HepG2 (cell line): ENCODE measurements around the gene TNFSF8. TPM values are rescaled to one million over a fixed set of nuclear protein-coding genes. Genes with fewer than 3 reads are reported as not detected.

ENCODE experiments used
- FLYWCH1 ChIP-seq: sonication (generic); formaldehyde crosslinking; IDR thresholded peaks from 2 replicates; pipeline ENCODE4 v1.8.1; 2023; ENCODE audit warnings: mild to moderate bottlenecking, missing genetic modification reagents
- FOXA1 ChIP-seq, 2 experiments: fragments of 450-650 bp in 1 of 2; sonication (generic) in 1 of 2; formaldehyde crosslinking in 1 of 2; IDR thresholded peaks; 2 replicates each; pipeline versions ENCODE4 v1.4.0 to v1.6.1; 2016 to 2020; ENCODE audit warnings: missing genetic modification reagents in 1 of 2
- ISX ChIP-seq: sonication (generic); formaldehyde crosslinking; conservative IDR thresholded peaks from 2 replicates; pipeline ENCODE4 v1.5.0; 2020; ENCODE audit warnings: missing genetic modification reagents
- JUN ChIP-seq: sonication (generic); formaldehyde crosslinking; IDR thresholded peaks from 2 replicates; pipeline ENCODE4 v1.4.0; 2020; ENCODE audit warnings: mild to moderate bottlenecking, missing genetic modification reagents
- NCOA2 ChIP-seq: sonication (generic); formaldehyde crosslinking; IDR thresholded peaks from 2 replicates; pipeline ENCODE4 v1.8.0; 2022; ENCODE audit warnings: inconsistent platforms
- NCOR1 ChIP-seq: fragments of 200-600 bp; sonication (generic); IDR thresholded peaks from 2 replicates; pipeline ENCODE4 v1.7.0; 2017; ENCODE audit warnings: antibody characterized with exemption, low read length, borderline replicate concordance
- NR2F6 ChIP-seq, 2 experiments: IDR thresholded peaks; 2 replicates each; pipeline ENCODE4 v1.6.1; 2016; ENCODE audit warnings: antibody characterized with exemption in 1 of 2, mild to moderate bottlenecking in 1 of 2
- SIX1 ChIP-seq: sonication (generic); formaldehyde crosslinking; IDR thresholded peaks from 2 replicates; pipeline ENCODE4 v1.4.0; 2020; ENCODE audit warnings: missing genetic modification reagents, borderline replicate concordance
- ZNF33A ChIP-seq: sonication (generic); formaldehyde crosslinking; IDR thresholded peaks from 2 replicates; pipeline ENCODE4 v1.5.1; 2020; ENCODE audit warnings: missing genetic modification reagents, mild to moderate bottlenecking, moderate library complexity, borderline replicate concordance
- ZNF547 ChIP-seq: sonication (generic); formaldehyde crosslinking; IDR thresholded peaks from 2 replicates; pipeline ENCODE4 v1.5.1; 2020; ENCODE audit warnings: mild to moderate bottlenecking, missing genetic modification reagents
- ZNF883 ChIP-seq: sonication (generic); formaldehyde crosslinking; IDR thresholded peaks from 2 replicates; pipeline ENCODE4 v1.5.1; 2020; ENCODE audit warnings: mild to moderate bottlenecking, missing genetic modification reagents; ENCODE audit errors: not compliant biosample characterization
- polyA plus RNA-seq, 8 experiments: library from polyadenylated mRNA; depleted of rRNA in 3 of 8; stranded (reverse) in 7 of 8; unstranded in 1 of 8; fragments of >200 nt; fragmentation: Illumina TruSeq in 4 of 8; extraction: Trizol in 4 of 8; gene quantifications; 2 replicates each; pipeline versions ENCODE4 v1.2.1 to v1.2.3, GENCODE V29; 2011 to 2016; ENCODE audit warnings: low read depth in 4 of 8, missing spikeins in 1 of 8, mixed read lengths in 1 of 8; ENCODE audit not compliant: insufficient read depth in 1 of 8
- total RNA-seq, 5 experiments: library from RNA; depleted of rRNA; stranded (reverse); fragments of >200 nt; fragmentation: Illumina TruSeq; extraction: Trizol; gene quantifications; 2 replicates each; pipeline ENCODE4 v1.2.3, GENCODE V29; 2016; ENCODE audit warnings: low read depth in 1 of 5
- TF ChIP-seq, protein P1 (sequence below), 2 experiments: sonication (generic) in 1 of 2; formaldehyde crosslinking in 1 of 2; IDR thresholded peaks; 2 replicates each; pipeline versions ENCODE4 v1.4.0 to v1.6.1; 2016 to 2020; ENCODE audit warnings: borderline replicate concordance in 1 of 2, low read depth in 1 of 2, mild to moderate bottlenecking in 1 of 2, missing genetic modification reagents in 1 of 2
- TF ChIP-seq, protein P2 (sequence below): sonication (generic); formaldehyde crosslinking; IDR thresholded peaks from 2 replicates; pipeline ENCODE4 v1.5.0; 2020; ENCODE audit warnings: mild to moderate bottlenecking, missing genetic modification reagents, borderline replicate concordance
- TF ChIP-seq, protein P3 (sequence below): sonication (generic); formaldehyde crosslinking; conservative IDR thresholded peaks from 2 replicates; pipeline ENCODE4 v1.4.0; 2020; ENCODE audit warnings: missing genetic modification reagents
- TF ChIP-seq, protein P4 (sequence below): sonication (generic); formaldehyde crosslinking; IDR thresholded peaks from 2 replicates; pipeline ENCODE4 v1.5.1; 2020; ENCODE audit warnings: mild to moderate bottlenecking, moderate library complexity, missing genetic modification reagents
- TF ChIP-seq, protein P5 (sequence below): conservative IDR thresholded peaks from 2 replicates; pipeline ENCODE4 v1.6.1; 2018; ENCODE audit warnings: missing genetic modification reagents

TNFSF8 gene
- total and polyA plus RNA-seq, 2 of the 13 experiments (the other 11 are each of a cell fraction or from before 2014, with no cell fraction given), result not detected

DNA sequence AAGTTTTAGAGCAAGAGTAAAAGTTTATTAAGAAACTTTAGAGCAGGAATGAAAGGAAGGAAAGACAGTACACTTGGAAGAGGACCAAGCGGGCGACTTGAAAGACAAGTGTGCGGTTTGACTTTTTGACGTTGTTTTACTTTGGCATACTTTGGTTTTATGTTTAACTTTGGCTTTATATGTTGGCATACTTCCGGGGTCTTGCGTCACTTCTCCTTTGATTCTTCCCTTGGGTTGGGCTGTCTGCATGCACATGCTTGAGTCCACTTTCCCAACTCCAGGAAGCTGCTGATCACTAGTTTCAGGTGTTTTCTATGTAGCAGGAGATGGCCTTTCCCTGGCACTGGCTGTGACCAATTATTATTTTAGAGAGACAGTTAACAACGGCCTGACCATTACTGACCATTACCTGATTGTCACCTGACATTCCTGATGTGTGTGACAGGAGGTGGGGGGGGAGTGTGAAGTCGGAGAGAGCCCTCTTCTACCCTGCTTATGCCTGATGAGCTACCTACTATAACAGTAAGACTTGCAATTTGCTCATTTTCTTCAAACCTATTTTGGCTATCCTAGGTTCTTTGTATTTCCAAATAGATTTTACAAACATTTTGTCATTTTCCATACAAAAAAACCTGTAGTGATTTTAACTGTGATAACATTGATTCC, 45.5 kb downstream of the TNFSF8 start (continued):
- TF ChIP-seq, protein P1, sequence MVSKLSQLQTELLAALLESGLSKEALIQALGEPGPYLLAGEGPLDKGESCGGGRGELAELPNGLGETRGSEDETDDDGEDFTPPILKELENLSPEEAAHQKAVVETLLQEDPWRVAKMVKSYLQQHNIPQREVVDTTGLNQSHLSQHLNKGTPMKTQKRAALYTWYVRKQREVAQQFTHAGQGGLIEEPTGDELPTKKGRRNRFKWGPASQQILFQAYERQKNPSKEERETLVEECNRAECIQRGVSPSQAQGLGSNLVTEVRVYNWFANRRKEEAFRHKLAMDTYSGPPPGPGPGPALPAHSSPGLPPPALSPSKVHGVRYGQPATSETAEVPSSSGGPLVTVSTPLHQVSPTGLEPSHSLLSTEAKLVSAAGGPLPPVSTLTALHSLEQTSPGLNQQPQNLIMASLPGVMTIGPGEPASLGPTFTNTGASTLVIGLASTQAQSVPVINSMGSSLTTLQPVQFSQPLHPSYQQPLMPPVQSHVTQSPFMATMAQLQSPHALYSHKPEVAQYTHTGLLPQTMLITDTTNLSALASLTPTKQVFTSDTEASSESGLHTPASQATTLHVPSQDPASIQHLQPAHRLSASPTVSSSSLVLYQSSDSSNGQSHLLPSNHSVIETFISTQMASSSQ (IDR thresholded peaks at IDR 0.05; ENCODE audit: low read depth), result peak; percentile 75
- TF ChIP-seq, protein P1 (CRISPR knock-in tag; IDR thresholded peaks at IDR 0.05; ENCODE audit: borderline replicate concordance), result peak; percentile 54; the same call in 1 of the 2 replicates
- no peak for TF ChIP-seq JUN
- TF ChIP-seq, protein P2, sequence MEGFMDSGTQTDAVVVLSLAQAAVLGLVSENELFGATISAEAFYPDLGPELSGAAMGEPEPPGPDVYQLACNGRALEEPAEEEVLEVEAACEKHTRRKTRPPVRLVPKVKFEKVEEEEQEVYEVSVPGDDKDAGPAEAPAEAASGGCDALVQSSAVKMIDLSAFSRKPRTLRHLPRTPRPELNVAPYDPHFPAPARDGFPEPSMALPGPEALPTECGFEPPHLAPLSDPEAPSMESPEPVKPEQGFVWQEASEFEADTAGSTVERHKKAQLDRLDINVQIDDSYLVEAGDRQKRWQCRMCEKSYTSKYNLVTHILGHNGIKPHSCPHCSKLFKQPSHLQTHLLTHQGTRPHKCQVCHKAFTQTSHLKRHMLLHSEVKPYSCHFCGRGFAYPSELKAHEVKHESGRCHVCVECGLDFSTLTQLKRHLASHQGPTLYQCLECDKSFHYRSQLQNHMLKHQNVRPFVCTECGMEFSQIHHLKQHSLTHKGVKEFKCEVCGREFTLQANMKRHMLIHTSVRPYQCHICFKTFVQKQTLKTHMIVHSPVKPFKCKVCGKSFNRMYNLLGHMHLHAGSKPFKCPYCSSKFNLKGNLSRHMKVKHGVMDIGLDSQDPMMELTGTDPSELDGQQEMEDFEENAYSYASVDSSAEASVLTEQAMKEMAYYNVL (CRISPR knock-in tag), result no peak
- no peak for TF ChIP-seq ZNF883
- TF ChIP-seq, protein P3, sequence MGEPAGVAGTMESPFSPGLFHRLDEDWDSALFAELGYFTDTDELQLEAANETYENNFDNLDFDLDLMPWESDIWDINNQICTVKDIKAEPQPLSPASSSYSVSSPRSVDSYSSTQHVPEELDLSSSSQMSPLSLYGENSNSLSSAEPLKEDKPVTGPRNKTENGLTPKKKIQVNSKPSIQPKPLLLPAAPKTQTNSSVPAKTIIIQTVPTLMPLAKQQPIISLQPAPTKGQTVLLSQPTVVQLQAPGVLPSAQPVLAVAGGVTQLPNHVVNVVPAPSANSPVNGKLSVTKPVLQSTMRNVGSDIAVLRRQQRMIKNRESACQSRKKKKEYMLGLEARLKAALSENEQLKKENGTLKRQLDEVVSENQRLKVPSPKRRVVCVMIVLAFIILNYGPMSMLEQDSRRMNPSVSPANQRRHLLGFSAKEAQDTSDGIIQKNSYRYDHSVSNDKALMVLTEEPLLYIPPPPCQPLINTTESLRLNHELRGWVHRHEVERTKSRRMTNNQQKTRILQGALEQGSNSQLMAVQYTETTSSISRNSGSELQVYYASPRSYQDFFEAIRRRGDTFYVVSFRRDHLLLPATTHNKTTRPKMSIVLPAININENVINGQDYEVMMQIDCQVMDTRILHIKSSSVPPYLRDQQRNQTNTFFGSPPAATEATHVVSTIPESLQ (CRISPR knock-in tag), result no peak
- TF ChIP-seq, protein P4, sequence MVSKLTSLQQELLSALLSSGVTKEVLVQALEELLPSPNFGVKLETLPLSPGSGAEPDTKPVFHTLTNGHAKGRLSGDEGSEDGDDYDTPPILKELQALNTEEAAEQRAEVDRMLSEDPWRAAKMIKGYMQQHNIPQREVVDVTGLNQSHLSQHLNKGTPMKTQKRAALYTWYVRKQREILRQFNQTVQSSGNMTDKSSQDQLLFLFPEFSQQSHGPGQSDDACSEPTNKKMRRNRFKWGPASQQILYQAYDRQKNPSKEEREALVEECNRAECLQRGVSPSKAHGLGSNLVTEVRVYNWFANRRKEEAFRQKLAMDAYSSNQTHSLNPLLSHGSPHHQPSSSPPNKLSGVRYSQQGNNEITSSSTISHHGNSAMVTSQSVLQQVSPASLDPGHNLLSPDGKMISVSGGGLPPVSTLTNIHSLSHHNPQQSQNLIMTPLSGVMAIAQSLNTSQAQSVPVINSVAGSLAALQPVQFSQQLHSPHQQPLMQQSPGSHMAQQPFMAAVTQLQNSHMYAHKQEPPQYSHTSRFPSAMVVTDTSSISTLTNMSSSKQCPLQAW (CRISPR knock-in tag), result no peak
- no peak for TF ChIP-seq FLYWCH1 (CRISPR knock-in tag)
- TF ChIP-seq, protein P5, sequence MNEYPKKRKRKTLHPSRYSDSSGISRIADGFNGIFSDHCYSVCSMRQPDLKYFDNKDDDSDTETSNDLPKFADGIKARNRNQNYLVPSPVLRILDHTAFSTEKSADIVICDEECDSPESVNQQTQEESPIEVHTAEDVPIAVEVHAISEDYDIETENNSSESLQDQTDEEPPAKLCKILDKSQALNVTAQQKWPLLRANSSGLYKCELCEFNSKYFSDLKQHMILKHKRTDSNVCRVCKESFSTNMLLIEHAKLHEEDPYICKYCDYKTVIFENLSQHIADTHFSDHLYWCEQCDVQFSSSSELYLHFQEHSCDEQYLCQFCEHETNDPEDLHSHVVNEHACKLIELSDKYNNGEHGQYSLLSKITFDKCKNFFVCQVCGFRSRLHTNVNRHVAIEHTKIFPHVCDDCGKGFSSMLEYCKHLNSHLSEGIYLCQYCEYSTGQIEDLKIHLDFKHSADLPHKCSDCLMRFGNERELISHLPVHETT (CRISPR knock-in tag), result no peak
- no peak for TF ChIP-seq ZNF33A (CRISPR knock-in tag)
- 0 out of 2 replicates have a peak, but pooled peaks have one; percentile 25 for TF ChIP-seq NR2F6 (IDR thresholded peaks at IDR 0.05)
- no peak for TF ChIP-seq NR2F6 (CRISPR knock-in tag; IDR thresholded peaks at IDR 0.05)
- TF ChIP-seq NCOR1, result no peak
- TF ChIP-seq ZNF547 (CRISPR knock-in tag), result no peak
- no peak for TF ChIP-seq SIX1 (CRISPR knock-in tag)
- no peak for TF ChIP-seq ISX (CRISPR knock-in tag)
- peak; percentile 81 for TF ChIP-seq NCOA2 (CRISPR knock-in tag)
- TF ChIP-seq FOXA1 (IDR thresholded peaks at IDR 0.05), result no peak
- TF ChIP-seq FOXA1 (CRISPR knock-in tag; IDR thresholded peaks at IDR 0.05), result peak; percentile 40; the same call in 1 of the 2 replicates
